HL-60/S4 (cell line): ENCODE measurements around the gene AUTS2.

Experiments
- in situ Hi-C: fragments of 300-500 bp; cut with MboI; formaldehyde crosslinking; loops from 2 replicates; pipeline ENCODE4 v1.14.3; 2022; ENCODE audit warnings: low sequenced_read_pairs

AUTS2 gene

GRCh38 chr7:69598081-69598486 is at the start of gene AUTS2:
TSS of gene AUTS2 (plus strand) at chr7:69598475. CDS start at chr7:69599654, 1,179 bp downstream.
- in situ Hi-C loops, result no loop called here

GRCh38 chr7:69550991-69551390 is 47.3 kb upstream of the AUTS2 start:
- in situ Hi-C loops, result no loop called here

GRCh38 chr7:69553190-69553589 is 45.1 kb upstream of the AUTS2 start:
- in situ Hi-C loops, result no loop called here

DNA sequence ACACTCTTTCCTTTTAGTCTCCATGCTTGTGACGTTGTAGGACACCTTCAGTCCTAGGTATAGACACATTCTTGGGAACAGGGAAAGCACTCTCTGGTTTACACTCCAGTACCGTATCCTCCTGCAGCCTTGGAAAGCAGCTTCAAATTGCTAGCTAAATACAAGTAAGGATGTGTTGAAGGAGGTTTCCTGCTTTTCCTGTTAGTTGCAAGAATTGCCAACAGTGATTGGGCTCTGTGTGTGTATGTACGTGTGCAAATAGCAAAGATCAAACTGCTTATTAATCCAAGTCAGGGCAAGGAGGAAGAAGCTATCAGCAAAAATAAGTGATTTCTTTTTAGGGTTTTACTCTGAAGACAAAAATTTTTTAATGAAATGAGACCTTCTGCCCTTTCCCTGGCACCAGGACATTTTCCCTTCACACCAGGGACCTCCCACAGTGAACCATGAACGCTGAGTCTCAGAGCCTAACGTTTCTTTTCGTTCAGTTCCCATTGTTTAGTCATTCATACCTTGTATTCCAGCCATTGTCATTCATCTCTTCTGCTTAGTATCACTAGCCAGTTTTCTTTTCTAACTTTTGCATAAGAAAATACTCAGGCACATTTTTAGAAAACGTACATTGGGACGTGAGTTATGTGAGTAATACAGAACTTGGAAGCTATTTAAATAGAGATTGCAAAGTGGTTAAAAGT is 36.9 kb upstream of the AUTS2 start:
- in situ Hi-C loops, result no loop called here

- in situ Hi-C loops, result no loop called here
Measured at GRCh38 chr7:69564454-69565417, 33.5 kb upstream of the AUTS2 start.

DNA sequence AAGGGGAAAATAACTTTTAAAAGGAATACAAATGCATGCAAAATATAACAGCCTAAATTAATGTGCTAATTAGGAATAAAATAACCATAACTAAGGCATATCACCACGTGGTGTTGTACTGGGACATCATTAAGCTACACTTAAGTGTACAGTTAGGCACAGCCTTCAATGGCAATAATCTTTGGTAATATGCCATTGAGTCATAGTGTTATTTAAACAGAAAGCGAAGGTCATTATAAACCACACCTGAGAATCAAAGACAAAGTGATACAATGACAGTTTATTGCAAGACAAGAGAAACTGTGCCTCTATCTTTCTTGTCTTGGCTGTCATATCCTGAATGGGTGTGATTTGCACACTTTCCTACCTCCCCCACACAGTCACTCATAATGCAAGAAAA is 30.5 kb upstream of the AUTS2 start:
- in situ Hi-C loops, result no loop called here

DNA sequence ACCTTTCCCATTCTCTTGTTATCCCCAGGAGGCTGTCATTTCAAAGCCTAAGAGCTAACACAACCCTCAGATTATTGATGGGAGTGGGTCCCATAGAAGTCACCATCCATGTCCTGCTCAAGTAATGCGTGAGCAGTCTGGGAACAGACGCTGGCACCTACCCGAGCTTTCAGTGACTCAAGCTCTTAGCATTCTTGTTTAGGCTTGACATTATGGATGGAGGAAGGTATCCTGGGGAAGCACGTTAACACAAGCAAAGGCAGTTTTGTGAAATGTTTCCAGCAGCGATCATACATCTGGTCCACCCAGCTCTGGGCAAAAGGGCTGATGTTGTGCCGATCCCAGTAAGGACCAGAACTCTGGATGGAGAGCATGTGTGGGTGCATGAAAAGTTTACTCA is 30.0 kb upstream of the AUTS2 start:
- in situ Hi-C loops, result no loop called here

- in situ Hi-C loops, result no loop called here
Measured at GRCh38 chr7:69575651-69576050, 22.6 kb upstream of the AUTS2 start.

DNA sequence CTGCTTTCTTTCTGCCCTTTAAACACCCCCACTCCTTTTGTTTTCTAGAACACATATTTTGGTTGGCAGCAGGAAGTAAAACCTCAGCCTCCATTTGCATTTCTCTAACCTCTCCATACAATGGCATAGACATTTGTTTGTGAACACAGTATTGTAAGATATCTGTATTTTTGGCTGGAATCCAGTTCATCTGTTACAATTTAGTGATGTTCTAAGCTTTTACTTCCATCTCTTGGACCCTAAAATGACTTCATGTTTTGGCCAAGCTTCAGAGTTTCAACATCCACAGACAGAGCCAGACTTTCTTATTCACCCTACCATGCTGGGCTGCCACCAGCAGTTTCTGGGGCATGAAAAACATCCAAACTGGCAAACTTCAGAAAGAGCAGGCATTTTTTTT is 21.1 kb upstream of the AUTS2 start:
- in situ Hi-C loops, result no loop called here

DNA sequence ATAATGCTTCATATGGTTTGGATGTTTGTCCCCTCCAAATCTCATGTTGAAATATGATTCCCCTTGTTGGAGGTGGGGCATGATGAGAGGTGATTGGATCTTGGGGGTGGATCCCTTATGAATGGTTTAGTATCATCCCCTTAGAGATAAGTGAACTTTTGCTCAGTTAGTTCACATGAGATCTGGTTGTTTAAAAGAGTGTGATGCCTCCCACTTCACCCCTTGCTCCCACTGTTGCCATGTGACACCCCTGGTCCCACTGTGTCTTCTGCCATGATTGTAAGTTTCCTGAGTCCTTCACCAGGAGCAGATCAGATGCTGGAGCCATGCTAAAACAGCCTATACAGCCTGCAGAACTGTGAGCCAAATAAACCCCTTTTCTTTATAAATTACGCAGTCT is 13.1 kb upstream of the AUTS2 start:
- in situ Hi-C loops, result no loop called here

- in situ Hi-C loops, result no loop called here
Measured at GRCh38 chr7:69586321-69586720, 12.0 kb upstream of the AUTS2 start.

GRCh38 chr7:69588773-69589172 is 9.5 kb upstream of the AUTS2 start:
- in situ Hi-C loops, result no loop called here

DNA sequence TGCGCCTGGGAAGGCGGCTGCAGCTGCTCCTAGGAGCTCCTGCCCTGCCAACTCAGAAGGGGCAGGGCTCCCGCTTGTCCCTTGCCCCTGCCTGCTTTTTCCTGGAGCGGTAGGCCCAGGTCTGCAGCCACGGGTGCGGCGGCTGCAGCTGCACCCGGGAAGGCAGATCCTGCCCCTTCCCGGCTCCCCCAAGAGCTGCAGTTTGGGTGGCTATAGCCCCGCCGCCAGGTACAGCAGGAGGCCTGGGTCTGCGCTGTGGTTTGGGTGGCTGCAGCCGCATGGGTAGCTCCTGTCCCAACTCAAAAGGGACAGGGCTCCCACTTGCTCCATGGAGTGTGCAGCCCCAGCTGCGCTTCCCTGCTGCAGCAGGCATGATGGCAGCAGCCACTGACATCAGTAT is 6.5 kb upstream of the AUTS2 start:
- in situ Hi-C loops, result no loop called here

DNA sequence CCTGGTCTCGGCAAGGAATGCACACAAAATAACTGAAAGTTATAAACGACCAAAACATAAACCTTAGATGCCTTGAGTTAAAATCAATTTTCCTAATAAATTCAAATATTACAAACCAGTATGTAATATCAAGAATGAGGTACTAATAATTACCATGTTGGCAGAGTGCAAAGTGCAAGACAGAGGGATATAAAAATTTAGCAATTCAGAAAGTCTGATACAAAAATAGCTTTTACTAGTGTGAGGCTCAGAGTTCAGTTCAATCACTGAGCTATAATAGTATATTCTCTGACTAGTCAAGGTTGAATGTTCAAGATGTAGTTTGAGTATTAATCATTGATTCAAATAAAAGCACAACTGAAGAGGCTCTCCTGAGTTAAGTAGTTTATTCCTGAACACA is 4.8 kb upstream of the AUTS2 start:
- in situ Hi-C loops, result no loop called here

DNA sequence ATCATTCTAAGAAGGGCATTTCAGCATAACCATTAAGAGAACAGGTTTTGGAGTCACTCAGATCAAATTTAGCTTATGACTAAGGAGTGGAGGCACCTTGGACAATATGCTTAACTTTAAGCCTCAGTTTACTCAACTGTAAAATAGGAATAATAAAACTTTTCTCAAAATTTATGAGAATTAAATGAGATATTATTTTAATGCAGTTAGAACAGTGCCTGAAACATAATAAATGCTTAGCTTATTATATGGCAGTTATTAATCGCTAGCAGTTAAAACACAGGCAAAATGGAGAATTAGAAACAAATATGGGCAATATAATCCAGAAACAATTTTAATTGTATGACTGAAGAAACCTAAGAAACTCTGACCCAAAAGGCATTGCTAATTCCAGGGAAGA is 2.9 kb upstream of the AUTS2 start:
- in situ Hi-C loops, result no loop called here

- in situ Hi-C loops, result no loop called here
Measured at GRCh38 chr7:69596056-69596455, 2.2 kb upstream of the AUTS2 start.

- in situ Hi-C loops, result no loop called here
Measured at GRCh38 chr7:69596723-69597277, 1.5 kb upstream of the AUTS2 start.

- in situ Hi-C loops, result no loop called here
Measured at GRCh38 chr7:69597278-69598076, 798 bp upstream of the AUTS2 start.

- in situ Hi-C loops, result no loop called here
Measured at GRCh38 chr7:69598487-69599285, 411 bp downstream of the AUTS2 start.

DNA sequence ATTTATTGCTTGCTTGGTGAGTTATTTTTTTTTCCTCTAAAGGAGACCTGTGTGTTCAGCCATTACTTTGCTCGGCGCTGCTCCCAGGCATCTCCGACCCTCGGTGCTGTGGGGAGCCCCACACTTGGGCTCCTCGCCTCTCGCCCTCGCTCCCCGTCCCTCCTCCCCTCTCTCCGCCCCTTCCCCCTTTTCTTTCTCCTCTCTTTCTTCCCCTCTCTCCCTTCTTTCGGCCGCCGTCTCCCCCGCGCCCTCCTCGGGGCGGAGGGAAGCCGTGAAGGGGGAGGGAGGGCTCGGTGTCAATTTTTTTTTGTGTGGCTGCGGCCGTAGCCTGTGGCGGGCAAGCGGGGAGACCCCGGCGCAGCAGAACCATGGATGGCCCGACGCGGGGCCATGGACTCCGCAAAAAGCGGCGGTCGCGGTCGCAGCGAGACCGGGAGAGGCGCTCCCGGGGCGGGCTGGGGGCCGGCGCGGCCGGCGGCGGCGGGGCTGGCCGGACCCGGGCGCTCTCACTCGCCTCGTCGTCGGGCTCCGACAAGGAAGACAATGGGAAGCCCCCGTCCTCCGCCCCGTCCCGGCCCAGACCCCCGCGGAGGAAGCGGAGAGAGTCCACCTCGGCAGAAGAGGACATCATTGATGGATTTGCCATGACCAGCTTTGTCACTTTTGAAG is 1.1 kb downstream of the AUTS2 start:
- in situ Hi-C loops, result no loop called here
